K562 (cell line): ENCODE results near the gene VCAN. TPM values are rescaled to one million over a fixed set of nuclear protein-coding genes. Genes with fewer than 3 reads are reported as not detected.

Source experiments
- C11orf30 ChIP-seq: fragments of 450-650 bp; IDR thresholded peaks from 2 replicates; pipeline ENCODE4 v1.6.1; 2016; ENCODE audit warnings: low read depth, mild to moderate bottlenecking
- EGR1 ChIP-seq: fragments of 450-650 bp; conservative IDR thresholded peaks from 2 replicates; pipeline ENCODE4 v1.6.1; 2017; ENCODE audit warnings: mild to moderate bottlenecking
- HMGN3 ChIP-seq: IDR thresholded peaks from 2 replicates; pipeline ENCODE4 v1.6.1; 2011; ENCODE audit warnings: borderline replicate concordance, low read depth, mild to moderate bottlenecking, mixed read lengths, low read length; ENCODE audit not compliant: insufficient read length; ENCODE audit errors: extremely low read depth
- KDM5B ChIP-seq: fragments of 200-600 bp; sonication (generic); IDR thresholded peaks from 2 replicates; pipeline ENCODE4 v1.6.1; 2012; ENCODE audit warnings: low read depth, mild to moderate bottlenecking, moderate library complexity, low read length, control low read depth, inconsistent platforms; ENCODE audit not compliant: insufficient replicate concordance
- L3MBTL2 ChIP-seq: fragments of 450-650 bp; IDR thresholded peaks from 2 replicates; pipeline ENCODE4 v1.6.1; 2016; ENCODE audit warnings: mild to moderate bottlenecking, moderate library complexity
- MTA2 ChIP-seq: fragments of 450-650 bp; IDR thresholded peaks from 2 replicates; pipeline ENCODE4 v1.6.1; 2016; ENCODE audit warnings: low read depth
- PHF8 ChIP-seq: fragments of 200-600 bp; sonication (generic); IDR thresholded peaks from 2 replicates; pipeline ENCODE4 v1.6.1; 2012; ENCODE audit warnings: mixed run types, mild to moderate bottlenecking, inconsistent platforms, low read length, moderate library complexity, borderline replicate concordance
- RB1 ChIP-seq: fragments of 450-650 bp; IDR thresholded peaks from 2 replicates; pipeline ENCODE4 v1.6.1; 2017; ENCODE audit warnings: low read depth, mild to moderate bottlenecking
- RBFOX2 ChIP-seq: fragments of 200-400 bp; formaldehyde crosslinking; IDR thresholded peaks from 2 replicates; pipeline ENCODE4 v1.6.1; 2017; ENCODE audit warnings: low read depth, mild to moderate bottlenecking, low read length, moderate library complexity
- SP1 ChIP-seq: sonication (generic); formaldehyde crosslinking; IDR thresholded peaks from 2 replicates; pipeline ENCODE4 v1.8.1; 2022; ENCODE audit warnings: mild to moderate bottlenecking, missing genetic modification reagents
- YY1 ChIP-seq, 3 experiments: IDR thresholded peaks; 2 replicates each; pipeline ENCODE4 v1.6.1; 2011; ENCODE audit warnings: low read length in 2 of 3, mild to moderate bottlenecking in 2 of 3, moderate library complexity in 2 of 3, borderline replicate concordance in 1 of 3, control low read depth in 1 of 3, low read depth in 1 of 3; ENCODE audit not compliant: insufficient read depth in 3 of 3, insufficient replicate concordance in 2 of 3, control insufficient read depth in 1 of 3, insufficient read length in 1 of 3; ENCODE audit errors: extremely low read depth in 1 of 3
- ZNF23 ChIP-seq: fragments of 250-450 bp; sonication (Bioruptor Pico); IDR thresholded peaks from 2 replicates; pipeline ENCODE4 v1.4.0; 2020; ENCODE audit warnings: mild to moderate bottlenecking
- ZNF431 ChIP-seq: sonication (generic); formaldehyde crosslinking; IDR thresholded peaks from 2 replicates; pipeline ENCODE4 v1.8.0; 2022; ENCODE audit warnings: mild to moderate bottlenecking, missing genetic modification reagents
- polyA plus RNA-seq, 8 experiments: library from polyadenylated mRNA; depleted of rRNA in 4 of 8; stranded (reverse) in 5 of 8; unstranded in 3 of 8; fragments of >200 nt; fragmentation: Nextera tagmentation in 2 of 8; fragmentation: Illumina TruSeq in 1 of 8; extraction: Ambion mirVana in 2 of 8; extraction: Trizol in 1 of 8; gene quantifications; 2 replicates each; pipeline versions ENCODE4 v1.2.1 to v1.2.3, GENCODE V29; 2011 to 2014; ENCODE audit warnings: inconsistent platforms in 1 of 8, missing spikeins in 1 of 8
- total RNA-seq, 7 experiments: library from RNA; depleted of rRNA in 6 of 7; stranded (reverse); fragments of >200 nt in 6 of 7; fragmentation: Illumina TruSeq in 2 of 7; extraction: Trizol in 2 of 7; gene quantifications; 2 replicates each; pipeline versions ENCODE4 v1.2.1 to v1.2.3, GENCODE V29; 2011 to 2021; ENCODE audit warnings: low replicate concordance in 1 of 7
- TF ChIP-seq, protein P1 (sequence below): sonication (generic); formaldehyde crosslinking; IDR thresholded peaks from 2 replicates; pipeline ENCODE4 v1.4.0; 2020; ENCODE audit warnings: mild to moderate bottlenecking, missing genetic modification reagents
- TF ChIP-seq, protein P2 (sequence below): sonication (generic); formaldehyde crosslinking; IDR thresholded peaks from 2 replicates; pipeline ENCODE4 v1.9.0; 2022; ENCODE audit warnings: mild to moderate bottlenecking, missing genetic modification reagents
- TF ChIP-seq, protein P3 (sequence below), 2 experiments: fragments of 450-650 bp; conservative IDR thresholded peaks; 2 replicates each; pipeline ENCODE4 v1.6.1; 2017; ENCODE audit warnings: mild to moderate bottlenecking in 2 of 2, moderate library complexity in 2 of 2
- TF ChIP-seq, protein P4 (sequence below): fragments of 450-650 bp; IDR thresholded peaks from 2 replicates; pipeline ENCODE4 v1.6.1; 2014; ENCODE audit warnings: low read depth, mild to moderate bottlenecking, moderate library complexity, borderline replicate concordance
- TF ChIP-seq, protein P5 (sequence below): IDR thresholded peaks from 2 replicates; pipeline ENCODE4 v1.6.1; 2016; ENCODE audit warnings: missing genetic modification characterization, missing compliant biosample characterization

VCAN gene
- total and polyA plus RNA-seq, 9 of the 15 experiments (the other 6 are each of a cell fraction or from before 2014, with no cell fraction given): 0.01 to 0.33 (median 0.05) TPM

DNA sequence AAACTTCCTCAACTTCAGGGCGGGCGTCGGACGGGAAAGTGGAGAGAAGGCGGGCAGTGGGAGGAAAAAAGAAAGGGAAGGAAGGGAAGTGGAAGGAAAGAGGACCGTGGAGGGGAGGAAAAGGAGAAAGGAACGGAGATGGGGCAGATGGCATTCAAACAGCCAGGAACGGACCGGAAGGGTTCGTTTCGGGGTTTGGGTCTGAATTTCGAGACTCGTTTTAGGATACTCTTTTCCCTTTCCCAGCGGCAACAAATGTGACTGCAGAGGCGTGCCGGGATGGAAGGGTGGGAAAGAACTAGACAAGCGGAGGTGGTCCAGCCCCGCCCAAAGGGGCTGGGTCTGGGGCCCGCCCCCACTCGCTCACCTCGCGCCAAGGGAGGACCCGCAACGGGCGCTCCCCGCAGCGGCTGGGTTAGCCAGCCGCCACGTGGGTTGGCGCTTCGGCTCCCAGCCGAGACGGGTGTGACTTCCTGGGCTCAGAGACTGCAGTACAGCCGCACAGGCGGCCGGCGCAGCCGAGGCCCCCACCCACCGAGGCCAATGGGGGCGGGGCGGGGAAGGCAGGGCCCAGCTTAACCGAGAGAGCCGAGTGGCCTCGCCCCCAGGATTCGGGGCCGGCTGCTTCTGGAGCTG lies 2.7 kb downstream of the VCAN start (continued):
- peak; percentile 55 for TF ChIP-seq HMGN3
- TF ChIP-seq, protein P1, sequence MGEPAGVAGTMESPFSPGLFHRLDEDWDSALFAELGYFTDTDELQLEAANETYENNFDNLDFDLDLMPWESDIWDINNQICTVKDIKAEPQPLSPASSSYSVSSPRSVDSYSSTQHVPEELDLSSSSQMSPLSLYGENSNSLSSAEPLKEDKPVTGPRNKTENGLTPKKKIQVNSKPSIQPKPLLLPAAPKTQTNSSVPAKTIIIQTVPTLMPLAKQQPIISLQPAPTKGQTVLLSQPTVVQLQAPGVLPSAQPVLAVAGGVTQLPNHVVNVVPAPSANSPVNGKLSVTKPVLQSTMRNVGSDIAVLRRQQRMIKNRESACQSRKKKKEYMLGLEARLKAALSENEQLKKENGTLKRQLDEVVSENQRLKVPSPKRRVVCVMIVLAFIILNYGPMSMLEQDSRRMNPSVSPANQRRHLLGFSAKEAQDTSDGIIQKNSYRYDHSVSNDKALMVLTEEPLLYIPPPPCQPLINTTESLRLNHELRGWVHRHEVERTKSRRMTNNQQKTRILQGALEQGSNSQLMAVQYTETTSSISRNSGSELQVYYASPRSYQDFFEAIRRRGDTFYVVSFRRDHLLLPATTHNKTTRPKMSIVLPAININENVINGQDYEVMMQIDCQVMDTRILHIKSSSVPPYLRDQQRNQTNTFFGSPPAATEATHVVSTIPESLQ (CRISPR knock-in tag): 0 out of 2 replicates have a peak, but pooled peaks have one; percentile 18
- 0 out of 2 replicates have a peak, but pooled peaks have one; percentile 4 for TF ChIP-seq SP1 (CRISPR knock-in tag)
- no peak for TF ChIP-seq ZNF431 (CRISPR knock-in tag)
- TF ChIP-seq C11orf30: no peak
- peak; percentile 96 for TF ChIP-seq L3MBTL2
- peak; percentile 62 for TF ChIP-seq RBFOX2
- TF ChIP-seq EGR1: peak; percentile 73
- TF ChIP-seq MTA2: 0 out of 2 replicates have a peak, but pooled peaks have one; percentile 20
- TF ChIP-seq RB1: 0 out of 2 replicates have a peak, but pooled peaks have one; percentile 33
- TF ChIP-seq, protein P2, sequence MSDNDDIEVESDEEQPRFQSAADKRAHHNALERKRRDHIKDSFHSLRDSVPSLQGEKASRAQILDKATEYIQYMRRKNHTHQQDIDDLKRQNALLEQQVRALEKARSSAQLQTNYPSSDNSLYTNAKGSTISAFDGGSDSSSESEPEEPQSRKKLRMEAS (CRISPR knock-in tag): peak; percentile 19; the same call in 1 of the 2 replicates
- TF ChIP-seq KDM5B: peak; percentile 51
- TF ChIP-seq ZNF23 (CRISPR knock-in tag): no peak
- TF ChIP-seq, protein P3, sequence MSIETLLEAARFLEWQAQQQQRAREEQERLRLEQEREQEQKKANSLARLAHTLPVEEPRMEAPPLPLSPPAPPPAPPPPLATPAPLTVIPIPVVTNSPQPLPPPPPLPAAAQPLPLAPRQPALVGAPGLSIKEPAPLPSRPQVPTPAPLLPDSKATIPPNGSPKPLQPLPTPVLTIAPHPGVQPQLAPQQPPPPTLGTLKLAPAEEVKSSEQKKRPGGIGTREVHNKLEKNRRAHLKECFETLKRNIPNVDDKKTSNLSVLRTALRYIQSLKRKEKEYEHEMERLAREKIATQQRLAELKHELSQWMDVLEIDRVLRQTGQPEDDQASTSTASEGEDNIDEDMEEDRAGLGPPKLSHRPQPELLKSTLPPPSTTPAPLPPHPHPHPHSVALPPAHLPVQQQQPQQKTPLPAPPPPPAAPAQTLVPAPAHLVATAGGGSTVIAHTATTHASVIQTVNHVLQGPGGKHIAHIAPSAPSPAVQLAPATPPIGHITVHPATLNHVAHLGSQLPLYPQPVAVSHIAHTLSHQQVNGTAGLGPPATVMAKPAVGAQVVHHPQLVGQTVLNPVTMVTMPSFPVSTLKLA (conservative IDR thresholded peaks at IDR 0.05): peak; percentile 3 to 32; a peak in 3 of 4 replicates
- TF ChIP-seq, protein P4, sequence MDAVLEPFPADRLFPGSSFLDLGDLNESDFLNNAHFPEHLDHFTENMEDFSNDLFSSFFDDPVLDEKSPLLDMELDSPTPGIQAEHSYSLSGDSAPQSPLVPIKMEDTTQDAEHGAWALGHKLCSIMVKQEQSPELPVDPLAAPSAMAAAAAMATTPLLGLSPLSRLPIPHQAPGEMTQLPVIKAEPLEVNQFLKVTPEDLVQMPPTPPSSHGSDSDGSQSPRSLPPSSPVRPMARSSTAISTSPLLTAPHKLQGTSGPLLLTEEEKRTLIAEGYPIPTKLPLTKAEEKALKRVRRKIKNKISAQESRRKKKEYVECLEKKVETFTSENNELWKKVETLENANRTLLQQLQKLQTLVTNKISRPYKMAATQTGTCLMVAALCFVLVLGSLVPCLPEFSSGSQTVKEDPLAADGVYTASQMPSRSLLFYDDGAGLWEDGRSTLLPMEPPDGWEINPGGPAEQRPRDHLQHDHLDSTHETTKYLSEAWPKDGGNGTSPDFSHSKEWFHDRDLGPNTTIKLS: peak; percentile 45; the same call in 1 of the 2 replicates
- TF ChIP-seq, protein P5, sequence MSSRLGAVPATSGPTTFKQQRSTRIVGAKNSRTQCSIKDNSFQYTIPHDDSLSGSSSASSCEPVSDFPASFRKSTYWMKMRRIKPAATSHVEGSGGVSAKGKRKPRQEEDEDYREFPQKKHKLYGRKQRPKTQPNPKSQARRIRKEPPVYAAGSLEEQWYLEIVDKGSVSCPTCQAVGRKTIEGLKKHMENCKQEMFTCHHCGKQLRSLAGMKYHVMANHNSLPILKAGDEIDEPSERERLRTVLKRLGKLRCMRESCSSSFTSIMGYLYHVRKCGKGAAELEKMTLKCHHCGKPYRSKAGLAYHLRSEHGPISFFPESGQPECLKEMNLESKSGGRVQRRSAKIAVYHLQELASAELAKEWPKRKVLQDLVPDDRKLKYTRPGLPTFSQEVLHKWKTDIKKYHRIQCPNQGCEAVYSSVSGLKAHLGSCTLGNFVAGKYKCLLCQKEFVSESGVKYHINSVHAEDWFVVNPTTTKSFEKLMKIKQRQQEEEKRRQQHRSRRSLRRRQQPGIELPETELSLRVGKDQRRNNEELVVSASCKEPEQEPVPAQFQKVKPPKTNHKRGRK (tag): peak; percentile 90
- peak; percentile 35; the same call in 1 of the 2 replicates for TF ChIP-seq PHF8
- peak in 1 of 3 experiments; percentile 17 for TF ChIP-seq YY1 (IDR thresholded peaks at IDR 0.05; ENCODE audit: borderline replicate concordance in 1 of 3, control insufficient read depth in 1 of 3, extremely low read depth in 1 of 3, insufficient read depth in 3 of 3, insufficient read length in 1 of 3, insufficient replicate concordance in 2 of 3, low read depth in 1 of 3, low read length in 2 of 3)
